Stimulated activated CD4-positive, alpha-beta T cell treated with anti-CD3 and anti-CD28 coated beads, TNF-alpha, amount 100 ng/mL, for 24 hours (primary cell): ENCODE data around the gene CNTNAP2.

Experiments
- DNase-seq, 3 experiments: peaks; one replicate each; pipeline ENCODE4 v3.0.0-alpha.2; 2020; ENCODE audit warnings: low read depth in 3 of 3

Gene CNTNAP2

GRCh38 chr7:146575903-146576302 lies 459.3 kb downstream of the CNTNAP2 start:
- no peak for DNase-seq

GRCh38 chr7:146591976-146592375 lies 475.4 kb downstream of the CNTNAP2 start:
- DNase-seq, result no peak

- no peak for DNase-seq
Observed at GRCh38 chr7:146606628-146607027, 490.0 kb downstream of the CNTNAP2 start.

- DNase-seq, result no peak
Observed at GRCh38 chr7:146619641-146620040, 503.0 kb downstream of the CNTNAP2 start.

- no peak for DNase-seq
Observed at GRCh38 chr7:146626912-146627311, 510.3 kb downstream of the CNTNAP2 start.

GRCh38 chr7:146635205-146636032 lies 518.8 kb downstream of the CNTNAP2 start:
- DNase-seq, result no peak

- DNase-seq, result no peak
Observed at GRCh38 chr7:146636033-146636356, 519.4 kb downstream of the CNTNAP2 start.

GRCh38 chr7:146636581-146636980 lies 520.0 kb downstream of the CNTNAP2 start:
- DNase-seq, result no peak

- DNase-seq, result no peak
Observed at GRCh38 chr7:146639291-146639690, 522.7 kb downstream of the CNTNAP2 start.

- DNase-seq, result no peak
Observed at GRCh38 chr7:146641491-146641890, 524.9 kb downstream of the CNTNAP2 start.

- no peak for DNase-seq
Observed at GRCh38 chr7:146645383-146645976, 528.9 kb downstream of the CNTNAP2 start.

GRCh38 chr7:146647445-146647844 lies 530.8 kb downstream of the CNTNAP2 start:
- no peak for DNase-seq

- no peak for DNase-seq
Observed at GRCh38 chr7:146652176-146652575, 535.6 kb downstream of the CNTNAP2 start.

- no peak for DNase-seq
Observed at GRCh38 chr7:146654048-146654447, 537.4 kb downstream of the CNTNAP2 start.

GRCh38 chr7:146655928-146656797 lies 539.6 kb downstream of the CNTNAP2 start:
- no peak for DNase-seq

- no peak for DNase-seq
Observed at GRCh38 chr7:146656988-146657387, 540.4 kb downstream of the CNTNAP2 start.

GRCh38 chr7:146658604-146659003 lies 542.0 kb downstream of the CNTNAP2 start:
- no peak for DNase-seq

GRCh38 chr7:146659732-146660131 lies 543.1 kb downstream of the CNTNAP2 start:
- DNase-seq, result no peak

GRCh38 chr7:146660839-146661238 lies 544.2 kb downstream of the CNTNAP2 start:
- DNase-seq, result no peak

- no peak for DNase-seq
Observed at GRCh38 chr7:146661435-146661834, 544.8 kb downstream of the CNTNAP2 start.

GRCh38 chr7:146661929-146662328 lies 545.3 kb downstream of the CNTNAP2 start:
- DNase-seq, result no peak

- no peak for DNase-seq
Observed at GRCh38 chr7:146665023-146665422, 548.4 kb downstream of the CNTNAP2 start.

- DNase-seq, result no peak
Observed at GRCh38 chr7:146670532-146670931, 553.9 kb downstream of the CNTNAP2 start.
